Measurements from ENCODE around the gene EXOC4. TPM values are rescaled to one million over a fixed set of nuclear protein-coding genes. Genes with fewer than 3 reads are reported as not detected.

EXOC4 gene
- total and polyA plus RNA-seq, 2 donors (not counting 3 experiments of a cell fraction or from before 2014, with no cell fraction given) = 20.3 to 73.1 TPM

DNA sequence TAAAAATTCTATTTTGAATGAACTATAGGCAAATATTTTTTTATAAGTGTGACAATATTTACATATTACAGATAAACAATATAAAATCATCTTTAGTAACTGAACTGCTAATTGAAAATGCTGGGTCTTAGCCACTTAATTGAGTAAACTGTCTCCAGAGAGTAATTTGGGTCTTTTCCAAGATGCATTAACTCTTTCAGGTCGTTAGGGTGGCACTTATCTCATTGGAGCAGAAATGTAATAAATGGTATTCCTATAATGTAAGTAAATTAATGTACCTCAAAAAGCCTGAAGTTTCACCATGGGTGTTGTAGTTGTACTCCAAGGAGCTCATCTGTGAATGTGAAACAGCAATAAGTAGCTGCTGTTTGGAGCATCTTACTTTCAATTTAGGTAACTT, 208.5 kb downstream of the EXOC4 start:
- dilution Hi-C loops (cut with MboI; ENCODE audit: extremely low pct_ligation_motif_present, low sequenced_read_pairs) = no loop called here

DNA sequence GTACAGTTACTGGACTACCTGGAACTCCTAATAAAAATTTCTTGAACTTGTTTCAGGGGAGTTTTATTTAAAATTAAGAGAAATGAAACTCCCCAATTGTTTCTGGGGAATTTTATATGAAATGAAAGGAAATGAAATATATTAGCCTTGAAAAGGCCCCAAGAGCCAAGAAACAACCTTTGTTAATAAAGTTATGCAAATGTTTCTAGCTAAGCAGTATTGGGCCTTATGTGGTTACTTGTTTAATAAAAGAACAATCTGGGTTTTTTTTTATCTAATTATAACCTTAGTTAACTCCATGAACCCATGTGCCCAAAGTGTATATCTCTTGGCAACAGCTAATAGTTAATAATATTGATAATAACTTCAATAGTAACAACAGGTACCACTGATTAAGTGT, 222.8 kb downstream of the EXOC4 start:
- BruUV-seq (replicated peaks) = no TSS peak
- dilution Hi-C loops (cut with MboI; ENCODE audit: extremely low pct_ligation_motif_present, low sequenced_read_pairs) = no loop called here
- TF ChIP-seq JUN (IDR thresholded peaks at IDR 0.05; ENCODE audit: borderline replicate concordance, insufficient read depth, insufficient read length, low read depth) (no peak), POLR2A (IDR thresholded peaks at IDR 0.05; ENCODE audit: low read depth, low read length) (no peak), EZH2 (IDR thresholded peaks at IDR 0.05; ENCODE audit: borderline replicate concordance, low read depth, low read length, severe bottlenecking) (no peak), MYC (IDR thresholded peaks at IDR 0.05; ENCODE audit: low read depth, low read length) (no peak), GATA2 (IDR thresholded peaks at IDR 0.05; ENCODE audit: insufficient read depth, insufficient read length, low read depth, low read length) (no peak), POLR2AphosphoS5 (IDR thresholded peaks at IDR 0.05; ENCODE audit: insufficient read depth, low read depth, low read length) (no peak), FOS (IDR thresholded peaks at IDR 0.05; ENCODE audit: borderline replicate concordance, insufficient read depth, low read length) (no peak)
- TF ChIP-seq, protein P1, sequence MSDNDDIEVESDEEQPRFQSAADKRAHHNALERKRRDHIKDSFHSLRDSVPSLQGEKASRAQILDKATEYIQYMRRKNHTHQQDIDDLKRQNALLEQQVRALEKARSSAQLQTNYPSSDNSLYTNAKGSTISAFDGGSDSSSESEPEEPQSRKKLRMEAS (IDR thresholded peaks at IDR 0.05; ENCODE audit: insufficient read depth, insufficient read length) = no peak
- TF ChIP-seq, protein P2, sequence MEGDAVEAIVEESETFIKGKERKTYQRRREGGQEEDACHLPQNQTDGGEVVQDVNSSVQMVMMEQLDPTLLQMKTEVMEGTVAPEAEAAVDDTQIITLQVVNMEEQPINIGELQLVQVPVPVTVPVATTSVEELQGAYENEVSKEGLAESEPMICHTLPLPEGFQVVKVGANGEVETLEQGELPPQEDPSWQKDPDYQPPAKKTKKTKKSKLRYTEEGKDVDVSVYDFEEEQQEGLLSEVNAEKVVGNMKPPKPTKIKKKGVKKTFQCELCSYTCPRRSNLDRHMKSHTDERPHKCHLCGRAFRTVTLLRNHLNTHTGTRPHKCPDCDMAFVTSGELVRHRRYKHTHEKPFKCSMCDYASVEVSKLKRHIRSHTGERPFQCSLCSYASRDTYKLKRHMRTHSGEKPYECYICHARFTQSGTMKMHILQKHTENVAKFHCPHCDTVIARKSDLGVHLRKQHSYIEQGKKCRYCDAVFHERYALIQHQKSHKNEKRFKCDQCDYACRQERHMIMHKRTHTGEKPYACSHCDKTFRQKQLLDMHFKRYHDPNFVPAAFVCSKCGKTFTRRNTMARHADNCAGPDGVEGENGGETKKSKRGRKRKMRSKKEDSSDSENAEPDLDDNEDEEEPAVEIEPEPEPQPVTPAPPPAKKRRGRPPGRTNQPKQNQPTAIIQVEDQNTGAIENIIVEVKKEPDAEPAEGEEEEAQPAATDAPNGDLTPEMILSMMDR (IDR thresholded peaks at IDR 0.05; ENCODE audit: extremely low read depth in 1 of 2, insufficient read depth in 1 of 2, low read depth in 1 of 2, low read length in 2 of 2) = no peak
- Histone ChIP-seq H3K79me2 (ENCODE audit: control insufficient read depth, insufficient read depth, low read length) (no peaks in the 10 kb centered on the region), H2AFZ (ENCODE audit: low read depth, low read length) (no peak overlapping the region), H3K4me3 (replicated peaks in 1 of 3; ENCODE audit: insufficient read depth in 1 of 3, low read depth in 1 of 3, low read length in 3 of 3) (no peak overlapping the region), H3K4me2 (ENCODE audit: insufficient read depth, low read length) (no peak overlapping the region), H3K27me3 (ENCODE audit: control insufficient read depth in 2 of 2, insufficient read depth in 2 of 2, low read length in 2 of 2) (no peaks in the 10 kb centered on the region), H3K9ac (replicated peaks; ENCODE audit: extremely low read depth, insufficient read depth, low read length) (no peak overlapping the region), H3K9me1 (replicated peaks; ENCODE audit: control insufficient read depth, extremely low read depth, insufficient read depth, low read length) (no peaks in the 10 kb centered on the region), H3K27ac (ENCODE audit: insufficient read depth, low read depth, low read length) (no peak overlapping the region), H3K9me3 (replicated peaks; ENCODE audit: control insufficient read depth, insufficient read depth, low read length) (no peaks in the 10 kb centered on the region), H4K20me1 (replicated peaks; ENCODE audit: control insufficient read depth, extremely low read depth, insufficient read depth, low read length) (no peaks in the 10 kb centered on the region), H3K4me1 (ENCODE audit: control insufficient read depth, extremely low read depth, insufficient read depth, low read length) (no peaks in the 10 kb centered on the region), H3K36me3 (ENCODE audit: control insufficient read depth in 2 of 2, extremely low read depth in 1 of 2, insufficient read depth in 2 of 2, low read length in 2 of 2) (no peaks in the 10 kb centered on the region)
- FAIRE-seq = no peak
- ChIA-PET POLR2A (no interaction called here), CTCF (interaction anchor here (1.2 kb wide), 1 partner anchor 12 kb away, joined by 3 read pairs; no protein-coding TSS in a partner anchor)
- intact Hi-C loops (cut with micrococcal nuclease) = no loop called here
- no peak for DNase-seq (ENCODE audit: low read depth, low spot score)

More for the DNA sequence above, 208.5 kb downstream of the EXOC4 start:
- H3K36me3 ChIP-seq (ENCODE audit: control insufficient read depth in 2 of 2, extremely low read depth in 1 of 2, insufficient read depth in 2 of 2, low read length in 2 of 2) = no peaks in the 10 kb centered on the region
- ChIA-PET CTCF (no interaction called here), POLR2A (no interaction called here)
- H3K27ac ChIP-seq (ENCODE audit: insufficient read depth, low read depth, low read length) = no peak overlapping the region
- no peaks in the 10 kb centered on the region for H3K9me1 ChIP-seq (replicated peaks; ENCODE audit: control insufficient read depth, extremely low read depth, insufficient read depth, low read length)
- H3K9me3 ChIP-seq (replicated peaks; ENCODE audit: control insufficient read depth, insufficient read depth, low read length) = no peaks in the 10 kb centered on the region
- no TSS peak for BruUV-seq (replicated peaks)
- no peak for FAIRE-seq
- no peak overlapping the region for H2AFZ ChIP-seq (ENCODE audit: low read depth, low read length)
- no peak overlapping the region for H3K9ac ChIP-seq (replicated peaks; ENCODE audit: extremely low read depth, insufficient read depth, low read length)
- H3K4me1 ChIP-seq (ENCODE audit: control insufficient read depth, extremely low read depth, insufficient read depth, low read length) = no peaks in the 10 kb centered on the region
- no peak for TF ChIP-seq EZH2 (IDR thresholded peaks at IDR 0.05; ENCODE audit: borderline replicate concordance, low read depth, low read length, severe bottlenecking)
- no peak for TF ChIP-seq MYC (IDR thresholded peaks at IDR 0.05; ENCODE audit: low read depth, low read length)
- TF ChIP-seq GATA2 (IDR thresholded peaks at IDR 0.05; ENCODE audit: insufficient read depth, insufficient read length, low read depth, low read length) = no peak
- TF ChIP-seq, protein P2 (IDR thresholded peaks at IDR 0.05; ENCODE audit: extremely low read depth in 1 of 2, insufficient read depth in 1 of 2, low read depth in 1 of 2, low read length in 2 of 2) = no peak
- no peak for DNase-seq (ENCODE audit: low read depth, low spot score)
- H3K79me2 ChIP-seq (ENCODE audit: control insufficient read depth, insufficient read depth, low read length) = no peaks in the 10 kb centered on the region
- intact Hi-C loops (cut with micrococcal nuclease) = no loop called here
- no peak overlapping the region for H3K4me2 ChIP-seq (ENCODE audit: insufficient read depth, low read length)
- H3K27me3 ChIP-seq (ENCODE audit: control insufficient read depth in 2 of 2, insufficient read depth in 2 of 2, low read length in 2 of 2) = no peaks in the 10 kb centered on the region
- peaks cover 2% of the 10 kb centered on the region for H4K20me1 ChIP-seq (replicated peaks; ENCODE audit: control insufficient read depth, extremely low read depth, insufficient read depth, low read length)
- H3K4me3 ChIP-seq (replicated peaks in 1 of 3; ENCODE audit: insufficient read depth in 1 of 3, low read depth in 1 of 3, low read length in 3 of 3) = no peak overlapping the region
